ENCODE measurements around the gene CATSPERB. TPM values are rescaled to one million over a fixed set of nuclear protein-coding genes. Genes with fewer than 3 reads are reported as not detected.

CATSPERB gene, protein sequence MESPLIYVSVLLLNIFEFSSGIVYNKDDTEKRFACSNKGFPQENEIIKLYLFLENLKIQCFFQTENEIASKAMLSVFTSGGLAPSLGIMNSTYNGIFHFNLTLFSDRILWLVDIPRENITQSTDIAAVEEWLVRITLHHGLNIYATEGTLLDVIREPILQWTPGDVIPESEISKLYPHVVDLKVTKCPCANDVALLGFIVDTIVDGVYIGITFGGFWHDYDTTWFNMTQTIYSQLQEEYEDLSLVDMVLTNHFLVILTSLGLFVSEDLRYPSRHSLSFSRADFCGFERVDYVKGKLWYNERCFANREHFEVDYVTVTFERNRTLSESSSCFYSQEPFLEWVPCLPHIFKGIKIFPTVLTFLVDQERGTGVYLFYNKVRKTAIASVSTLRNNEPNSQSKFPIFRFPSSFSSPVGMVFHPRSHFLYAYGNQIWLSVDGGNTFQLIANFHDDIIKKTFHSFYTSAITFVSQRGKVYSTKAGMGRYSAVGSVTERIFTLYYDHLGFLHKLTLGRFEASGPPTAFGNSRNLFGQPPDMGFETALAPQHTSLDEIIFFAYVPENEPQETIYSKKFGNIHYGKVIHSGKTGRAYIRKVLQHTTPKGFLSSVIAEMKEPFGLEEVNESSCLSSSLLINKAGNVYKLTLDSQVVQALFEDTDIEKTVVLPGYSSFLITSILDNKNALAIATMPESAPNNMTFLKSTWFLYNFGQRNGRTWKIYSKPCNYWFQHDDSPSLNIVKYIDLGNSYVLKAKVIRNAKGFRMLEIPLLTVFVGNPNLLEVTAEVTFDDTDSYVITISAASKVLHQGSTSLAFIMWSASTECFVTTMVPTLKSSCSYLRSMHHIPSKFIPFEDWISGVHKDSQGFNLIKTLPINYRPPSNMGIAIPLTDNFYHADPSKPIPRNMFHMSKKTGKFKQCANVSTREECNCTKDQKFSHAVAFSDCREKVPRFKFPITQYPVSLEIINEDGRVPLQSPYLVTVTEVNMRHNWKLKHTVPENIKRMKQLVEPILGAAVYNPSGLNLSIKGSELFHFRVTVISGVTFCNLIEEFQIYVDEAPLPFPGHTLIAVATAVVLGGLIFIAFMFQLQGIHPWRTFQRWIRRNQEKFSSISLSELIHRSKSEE
- total RNA-seq (2022) (2.1 and 2.6 TPM in 2 replicates), Bru-seq, nascent RNA (percentile 37 among the genes with signal in this experiment), BruChase-seq, experiment 1, labeled RNA remaining after a 2-hour chase (percentile 53 among the genes with signal in this experiment), BruChase-seq, experiment 2, labeled RNA remaining after a 6-hour chase (percentile 47 among the genes with signal in this experiment)
- long read RNA-seq, partial matches to known transcripts, result 1 of 4 reads
- long read RNA-seq, other reads (novel, unspliced or antisense), result 1 of 4 reads

DNA sequence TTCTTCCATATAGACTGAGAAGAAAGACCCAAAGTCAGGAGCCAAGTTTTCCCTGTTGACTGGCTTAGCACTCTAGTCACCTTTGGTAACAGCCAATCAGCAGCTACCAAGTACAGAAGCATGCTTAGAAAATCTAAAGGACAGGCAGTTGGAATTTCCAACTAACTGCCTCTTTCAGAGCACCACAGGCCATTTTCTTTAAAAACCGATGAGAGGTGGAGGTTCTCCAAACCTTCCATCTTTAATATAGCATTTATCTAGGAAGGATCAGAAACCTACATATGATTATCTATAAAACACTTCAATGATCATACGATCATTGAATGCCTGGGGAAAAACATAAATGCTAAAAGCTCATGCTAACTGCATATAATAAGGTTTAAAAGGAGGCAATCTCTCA, at the start of gene CATSPERB:
Gene CATSPERB, minus strand, starts transcription at position 101 of the 400 bp plus-strand sequence. CDS start 2,607 bp downstream, outside the sequence.
- Mint-ChIP-seq H3K9me3 (ENCODE audit: unreplicated experiment) (peaks cover 12% of the 10 kb centered on the region), H3K4me1 (ENCODE audit: low read depth, unreplicated experiment) (peaks cover 30% of the 10 kb centered on the region), H3K4me3 (ENCODE audit: unreplicated experiment) (no peak within 1 kb of the TSS), H3K27me3 (ENCODE audit: insufficient read depth, unreplicated experiment) (no peaks in the 10 kb centered on the region), H3K27ac (ENCODE audit: unreplicated experiment) (no peak within 1 kb of the TSS), H3K36me3 (ENCODE audit: insufficient read depth, unreplicated experiment) (no peaks in the 10 kb centered on the region)
- POLR2A ChIA-PET, result no interaction called here
- H3K4me1 ChIP-seq, result peaks cover 18% of the 10 kb centered on the region
- H3K27me3 ChIP-seq (replicated peaks; ENCODE audit: control insufficient read depth, insufficient read depth, low read length), result no peaks in the 10 kb centered on the region
- DNase-seq, result no peak
- no TSS peak for BruUV-seq (replicated peaks)
- CTCF ChIA-PET, result no interaction called here
- H3K36me3 ChIP-seq (ENCODE audit: control insufficient read depth, insufficient read depth, low read length), result no peaks in the 10 kb centered on the region
- no peaks in the 10 kb centered on the region for H3K9me3 ChIP-seq
- intact Hi-C loops (cut with micrococcal nuclease; ENCODE audit: unreplicated experiment), result loop anchor here (1.0 kb wide), 1 partner anchor 23 kb away; no protein-coding TSS in a partner anchor
- no peak within 1 kb of the TSS for H3K4me3 ChIP-seq (ENCODE audit: low read depth, low read length)
- TF ChIP-seq, protein P1, sequence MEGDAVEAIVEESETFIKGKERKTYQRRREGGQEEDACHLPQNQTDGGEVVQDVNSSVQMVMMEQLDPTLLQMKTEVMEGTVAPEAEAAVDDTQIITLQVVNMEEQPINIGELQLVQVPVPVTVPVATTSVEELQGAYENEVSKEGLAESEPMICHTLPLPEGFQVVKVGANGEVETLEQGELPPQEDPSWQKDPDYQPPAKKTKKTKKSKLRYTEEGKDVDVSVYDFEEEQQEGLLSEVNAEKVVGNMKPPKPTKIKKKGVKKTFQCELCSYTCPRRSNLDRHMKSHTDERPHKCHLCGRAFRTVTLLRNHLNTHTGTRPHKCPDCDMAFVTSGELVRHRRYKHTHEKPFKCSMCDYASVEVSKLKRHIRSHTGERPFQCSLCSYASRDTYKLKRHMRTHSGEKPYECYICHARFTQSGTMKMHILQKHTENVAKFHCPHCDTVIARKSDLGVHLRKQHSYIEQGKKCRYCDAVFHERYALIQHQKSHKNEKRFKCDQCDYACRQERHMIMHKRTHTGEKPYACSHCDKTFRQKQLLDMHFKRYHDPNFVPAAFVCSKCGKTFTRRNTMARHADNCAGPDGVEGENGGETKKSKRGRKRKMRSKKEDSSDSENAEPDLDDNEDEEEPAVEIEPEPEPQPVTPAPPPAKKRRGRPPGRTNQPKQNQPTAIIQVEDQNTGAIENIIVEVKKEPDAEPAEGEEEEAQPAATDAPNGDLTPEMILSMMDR (IDR thresholded peaks at IDR 0.05; ENCODE audit: insufficient read depth in 1 of 2, low read depth in 1 of 2, low read length in 1 of 2, severe bottlenecking in 1 of 2, unreplicated experiment in 1 of 2), result no peak

DNA sequence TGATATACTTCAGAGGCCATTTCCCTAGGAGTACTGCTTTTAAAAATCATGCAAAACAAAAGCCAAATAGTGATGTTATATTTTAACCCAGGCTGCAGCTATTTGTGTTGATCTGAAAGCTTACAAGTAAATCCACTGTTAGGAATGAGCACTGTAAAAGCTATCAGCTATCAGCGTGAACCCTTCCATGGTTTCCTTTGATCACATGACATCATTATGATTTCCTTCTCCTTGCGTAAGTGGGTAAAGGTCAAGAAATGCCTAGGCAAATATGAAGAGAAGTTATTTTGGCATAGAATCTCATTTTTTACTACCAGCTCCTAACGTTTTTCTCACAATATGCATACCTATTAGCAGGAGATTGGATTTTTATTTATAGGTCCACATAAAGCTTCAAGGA, 48.6 kb upstream of the CATSPERB start:
- Mint-ChIP-seq H3K27me3 (ENCODE audit: insufficient read depth, unreplicated experiment) (no peaks in the 10 kb centered on the region), H3K9me3 (ENCODE audit: unreplicated experiment) (peaks cover 10% of the 10 kb centered on the region), H3K4me3 (ENCODE audit: unreplicated experiment) (peak overlapping the region; percentile 32), H3K36me3 (ENCODE audit: insufficient read depth, unreplicated experiment) (no peaks in the 10 kb centered on the region), H3K4me1 (ENCODE audit: low read depth, unreplicated experiment) (no peaks in the 10 kb centered on the region), H3K27ac (ENCODE audit: unreplicated experiment) (no peak overlapping the region)
- DNase-seq, result peak in 1 of 2 experiments; percentile 63
- CTCF ChIA-PET, result interaction anchor here (1.0 to 1.3 kb wide), 2 partner anchors 25 to 49 kb away, joined by 3 to 4 read pairs; no protein-coding TSS in a partner anchor
- TF ChIP-seq, protein P1 (IDR thresholded peaks at IDR 0.05; ENCODE audit: insufficient read depth in 1 of 2, low read depth in 1 of 2, low read length in 1 of 2, severe bottlenecking in 1 of 2, unreplicated experiment in 1 of 2), result no peak
- no TSS peak for BruUV-seq (replicated peaks)
- Histone ChIP-seq H3K27me3 (replicated peaks; ENCODE audit: control insufficient read depth, insufficient read depth, low read length) (no peaks in the 10 kb centered on the region), H3K4me1 (peaks cover 21% of the 10 kb centered on the region), H3K36me3 (ENCODE audit: control insufficient read depth, insufficient read depth, low read length) (no peaks in the 10 kb centered on the region; the same call in none of the 2 replicates), H3K4me3 (ENCODE audit: low read depth, low read length) (no peak overlapping the region), H3K9me3 (no peaks in the 10 kb centered on the region)
- POLR2A ChIA-PET, result interaction anchor here (1.0 kb wide), 1 partner anchor 54 kb away, joined by 3 read pairs; no protein-coding TSS in a partner anchor
- intact Hi-C loops (cut with micrococcal nuclease; ENCODE audit: unreplicated experiment), result loop anchor here (1.0 to 5.0 kb wide), 2 partner anchors 25 to 57 kb away; no protein-coding TSS in a partner anchor

Measured in Caco-2 (cell line).